ENCODE results near the gene NDRG4.

The NDRG4 gene

DNA sequence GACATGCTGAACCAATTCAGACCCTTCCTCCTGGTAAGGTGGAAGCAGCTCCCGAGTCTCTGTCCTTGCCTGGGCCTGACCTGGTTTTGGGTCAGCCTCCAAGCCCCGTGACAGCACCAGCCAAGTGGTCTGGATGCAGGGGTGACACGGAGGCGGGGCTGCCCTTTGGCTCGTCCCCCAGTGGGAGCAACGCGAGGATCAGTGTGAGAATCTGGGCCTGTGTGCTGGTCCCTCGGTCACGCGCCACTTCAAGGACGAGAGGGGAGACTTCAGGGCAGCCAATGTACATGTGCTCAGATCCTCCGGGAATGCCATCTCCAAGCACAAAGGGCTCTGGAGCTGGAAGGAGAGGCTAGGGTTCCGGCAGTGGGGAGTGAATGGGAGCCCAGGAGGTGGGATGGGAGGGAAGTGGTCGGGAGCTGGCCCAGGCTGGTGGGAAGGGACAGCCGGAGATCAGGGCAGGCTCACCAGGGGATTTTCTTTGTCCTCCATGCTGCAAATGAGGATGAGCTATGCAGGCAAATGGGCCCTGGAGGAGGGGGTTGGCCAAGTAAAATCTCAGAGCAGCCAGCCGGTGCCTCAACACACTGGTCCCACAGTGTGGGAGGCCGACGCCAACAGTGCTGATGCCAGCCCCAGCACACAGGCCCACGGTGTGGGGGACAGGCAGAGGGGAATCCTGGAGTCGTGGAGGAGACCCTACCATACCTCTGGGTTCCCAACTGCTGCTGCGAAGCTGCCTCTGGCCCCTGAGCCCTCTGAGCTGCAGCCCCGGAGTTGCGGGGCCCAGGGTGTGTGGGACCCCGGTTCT, 4.2 kb upstream of the NDRG4 start:
- no peak for DNase-seq

DNA sequence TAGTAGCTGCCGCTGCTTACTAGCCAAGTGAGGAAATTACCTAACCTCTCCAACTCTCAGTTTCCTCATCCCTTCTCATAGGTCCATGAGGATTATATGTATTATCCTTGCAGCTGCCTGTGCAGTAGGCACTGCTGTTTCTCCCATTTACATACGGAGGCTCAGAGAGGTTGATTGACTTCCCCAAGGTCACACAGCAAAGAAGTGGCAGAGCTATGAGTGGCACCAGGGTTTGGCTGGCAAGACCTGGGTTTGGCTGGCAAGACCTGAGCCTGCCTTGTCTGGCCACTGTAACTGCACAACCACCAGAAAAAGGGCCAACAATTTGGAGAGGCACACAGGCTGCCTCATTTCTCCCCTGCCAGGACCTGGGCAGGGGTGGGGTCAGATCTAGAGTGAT, 2.5 kb upstream of the NDRG4 start:
- no peak for DNase-seq

DNA sequence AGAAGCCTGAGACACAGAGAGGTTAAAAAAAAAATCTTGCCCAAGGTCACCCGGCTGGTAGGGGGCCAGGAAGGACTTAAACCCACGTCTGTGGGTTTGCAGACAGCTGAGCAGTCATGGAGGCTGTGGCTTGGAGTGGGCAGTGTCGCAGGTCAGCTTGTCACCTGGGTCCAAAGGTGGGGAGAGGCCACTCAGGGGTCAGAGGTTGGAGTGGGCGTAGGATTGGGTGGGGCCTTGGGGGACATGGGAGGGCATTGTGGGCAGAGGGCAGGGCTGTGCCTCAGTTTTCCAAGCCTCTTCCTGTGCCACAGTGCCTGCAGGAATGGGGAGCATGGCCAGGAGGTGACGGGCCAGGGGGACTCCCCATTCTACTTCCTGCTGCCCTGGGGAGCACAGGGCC, 2.0 kb upstream of the NDRG4 start:
- no peak for DNase-seq

DNA sequence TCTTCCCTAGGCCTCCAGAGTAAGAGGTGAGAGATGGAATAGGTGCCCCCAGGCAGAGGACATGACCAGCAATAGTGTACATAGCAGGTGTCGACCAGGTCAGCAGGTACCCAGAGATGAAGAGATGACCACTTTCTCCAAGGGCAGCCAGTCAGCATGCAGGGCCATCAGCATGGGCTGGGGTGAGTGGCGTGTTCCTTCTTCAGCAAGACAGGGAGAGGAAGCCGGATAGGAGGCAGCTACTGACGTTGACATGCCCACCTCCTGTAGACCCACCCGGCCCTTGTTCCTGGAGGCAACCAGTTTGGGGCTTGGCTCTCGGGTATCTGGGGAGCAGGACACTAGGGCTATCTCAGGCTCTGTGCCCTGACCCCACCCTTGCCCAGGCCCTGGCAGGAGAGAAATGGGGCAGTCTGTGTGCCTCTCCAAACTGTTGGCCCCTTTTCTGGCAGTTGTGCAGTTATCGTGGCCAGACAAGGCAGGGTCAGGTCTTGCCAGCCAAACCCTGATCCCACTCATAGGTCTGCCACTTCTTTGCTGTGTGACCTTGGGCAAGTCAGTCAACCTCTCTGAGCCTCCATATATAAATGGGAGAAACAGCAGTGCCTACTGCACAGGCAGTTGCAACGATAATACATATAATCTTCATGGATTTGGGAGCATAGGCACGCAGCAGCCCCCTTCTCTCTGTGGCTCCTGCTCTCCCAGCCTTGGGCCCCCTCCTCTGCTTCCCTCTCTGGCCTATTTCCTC, 1.4 kb upstream of the NDRG4 start:
- no peak for DNase-seq

DNA sequence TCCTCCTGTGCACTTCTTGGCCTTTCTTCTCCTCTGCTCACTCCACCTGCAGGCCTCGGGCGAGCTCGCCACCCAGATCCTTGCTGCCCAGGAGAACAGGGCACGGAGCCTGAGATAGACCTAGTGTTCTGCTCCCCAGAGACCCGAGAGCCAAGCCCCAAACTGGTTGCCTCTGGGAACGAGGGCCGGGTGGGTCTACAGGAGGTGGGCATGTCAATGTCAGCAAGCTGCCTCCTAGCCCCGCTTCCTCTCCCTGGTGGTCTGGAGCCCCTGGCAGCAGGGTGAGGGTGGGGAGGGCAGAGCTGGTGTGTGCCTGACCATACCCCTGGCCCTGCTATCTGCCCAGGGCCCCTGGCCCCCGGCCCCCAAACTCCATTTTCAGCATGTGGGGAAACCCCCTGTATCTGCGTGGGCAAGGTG, 841 bp upstream of the NDRG4 start:
- DNase-seq: no peak

DNA sequence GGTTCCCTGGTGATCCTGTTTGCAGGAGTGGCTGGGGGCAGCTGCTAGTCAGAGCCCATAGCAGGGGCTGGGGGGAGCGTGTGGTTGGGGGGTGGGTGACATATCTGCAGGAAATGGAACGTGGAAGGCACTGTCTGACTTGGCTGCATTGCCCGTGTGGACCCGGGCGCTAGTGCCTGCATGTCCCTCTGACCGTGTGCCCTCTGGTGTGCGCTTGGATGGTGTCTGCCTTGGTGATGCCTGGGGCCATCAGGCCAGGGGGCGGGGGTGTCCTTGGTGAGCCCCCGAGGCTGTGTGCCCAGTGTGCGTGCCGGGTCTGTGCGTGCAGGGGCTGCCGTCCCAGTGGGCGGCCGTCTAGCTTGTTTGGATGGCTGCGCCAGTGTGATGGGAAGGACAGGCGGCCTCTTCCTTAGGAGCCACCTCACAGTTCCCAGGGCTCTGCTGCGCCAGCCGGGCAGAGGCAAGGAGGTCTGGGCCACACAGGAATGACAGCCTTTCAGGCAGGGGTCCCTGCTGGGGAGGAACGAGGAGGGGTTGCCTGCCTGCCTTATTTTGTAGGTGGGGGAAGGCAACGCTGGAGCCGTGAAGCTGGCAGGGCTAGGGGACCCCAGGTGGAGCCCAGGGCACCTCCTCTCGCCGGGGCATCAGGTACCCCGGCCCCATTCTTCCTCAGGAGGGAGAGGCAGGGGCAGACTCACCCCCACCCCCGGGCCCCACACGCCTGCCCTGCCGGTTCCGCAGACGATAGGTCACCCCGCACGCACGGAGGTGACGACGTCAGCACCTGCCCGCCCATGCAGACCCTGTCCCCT, 693 bp downstream of the NDRG4 start:
- DNase-seq: no peak

DNA sequence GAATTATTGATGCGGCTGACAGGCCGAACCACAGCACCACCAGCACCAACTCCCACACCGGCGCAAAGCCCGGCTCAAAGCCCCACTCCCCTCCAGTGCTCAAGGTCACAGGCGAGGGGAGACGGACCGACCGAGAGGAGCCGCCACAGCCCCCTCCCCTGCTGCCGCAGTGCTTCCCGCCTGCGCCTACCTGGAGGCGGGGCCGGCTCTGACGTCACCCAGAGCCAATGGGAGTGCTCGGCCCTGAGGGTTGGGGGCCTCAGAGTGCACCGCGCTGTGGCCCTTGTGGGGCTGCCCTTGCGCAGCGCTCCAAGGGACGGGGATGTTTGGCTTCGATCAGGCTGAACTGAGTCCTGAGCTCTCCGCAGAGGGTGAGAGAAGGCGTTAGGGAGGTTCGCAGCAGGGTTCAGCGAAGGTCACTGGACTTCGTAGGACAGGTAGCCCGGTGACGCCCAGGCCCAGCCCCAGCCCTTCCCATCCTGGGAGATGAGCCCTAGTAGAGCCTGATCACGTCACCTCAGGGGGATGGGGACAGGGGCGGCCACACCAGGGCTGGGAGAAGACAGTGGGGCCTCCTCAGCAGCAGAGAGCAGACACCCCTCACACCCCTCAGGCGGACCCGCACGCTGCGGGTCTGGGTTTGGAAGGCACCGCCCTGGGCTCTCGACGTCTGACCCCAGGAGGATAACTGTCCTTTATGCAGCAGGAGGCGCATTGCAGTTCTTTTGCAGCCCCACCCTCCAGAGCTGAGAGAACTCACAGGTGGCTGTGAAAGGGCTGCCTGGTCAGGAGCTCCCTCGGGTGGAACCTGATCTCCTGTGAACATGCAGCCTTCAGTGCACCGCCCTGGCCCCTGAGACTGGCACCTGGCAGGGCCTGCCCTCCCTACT, 1.5 kb downstream of the NDRG4 start:
- DNase-seq: peak; percentile 26

DNA sequence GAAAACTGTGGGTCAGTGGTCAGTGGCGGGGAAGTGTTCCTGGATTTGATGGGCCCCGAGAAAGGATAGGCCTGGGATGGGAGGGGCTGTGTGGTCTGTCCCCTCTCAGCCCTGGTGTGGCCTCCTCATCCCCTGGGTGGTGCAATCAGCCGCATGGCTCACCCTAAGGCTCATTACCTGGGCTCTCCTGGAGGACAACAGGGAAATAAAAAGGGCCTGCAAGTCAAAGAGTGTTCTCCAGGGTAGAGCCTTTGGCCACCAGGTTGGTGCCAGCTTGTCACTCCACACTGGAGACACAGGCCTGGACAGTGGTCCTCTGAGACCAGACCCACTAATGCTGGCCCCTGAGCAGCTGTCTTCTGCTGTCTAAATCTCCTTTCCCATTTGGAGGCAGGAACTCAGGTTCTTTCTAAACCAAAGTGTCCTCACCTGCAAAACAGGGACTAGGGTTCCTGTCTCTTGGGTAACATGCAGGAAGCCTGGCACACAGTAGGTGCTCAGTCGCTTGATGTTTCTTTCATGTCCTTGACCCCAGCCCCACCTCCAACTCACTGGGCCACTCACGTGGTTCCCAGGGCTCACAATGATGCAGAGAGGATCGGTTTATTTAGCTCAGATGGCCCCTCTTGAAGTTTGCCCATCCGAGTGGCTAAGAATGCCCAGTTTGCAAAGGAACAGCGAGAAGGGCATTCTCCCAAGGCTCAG, 2.4 kb downstream of the NDRG4 start:
- no peak for DNase-seq

DNA sequence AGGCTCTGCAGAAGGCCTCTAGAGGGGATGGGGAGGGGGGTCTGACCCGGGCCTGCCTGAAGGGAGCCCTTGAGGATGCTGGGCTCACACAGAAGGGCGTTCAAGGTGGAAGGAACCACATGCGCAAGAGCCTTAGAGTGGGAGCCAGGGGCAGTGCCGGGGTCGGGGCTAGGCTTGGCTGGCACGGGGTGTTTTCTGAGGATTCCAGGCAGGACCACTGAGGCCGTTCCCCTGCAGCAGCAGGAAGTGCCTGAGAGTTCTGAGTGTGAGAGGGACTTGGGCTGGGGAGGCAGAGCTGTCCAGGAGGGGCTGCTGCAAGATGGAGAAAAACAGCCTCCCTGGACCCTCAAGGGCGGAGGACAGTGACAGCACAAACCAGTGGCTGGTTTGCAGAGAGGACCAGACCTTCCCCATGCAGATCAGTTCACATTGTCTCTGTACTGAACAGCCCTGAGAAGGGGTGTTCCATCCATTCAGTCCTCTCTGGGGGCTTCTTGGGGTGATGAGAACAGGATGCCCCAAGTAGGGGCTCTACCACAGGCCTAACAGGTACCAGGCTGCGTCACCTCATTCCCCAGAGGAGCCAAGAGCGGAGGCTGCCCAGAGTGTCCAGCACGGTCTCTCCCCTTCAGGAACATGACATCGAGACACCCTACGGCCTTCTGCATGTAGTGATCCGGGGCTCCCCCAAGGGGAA, 3.4 kb downstream of the NDRG4 start:
- no peak for DNase-seq

DNA sequence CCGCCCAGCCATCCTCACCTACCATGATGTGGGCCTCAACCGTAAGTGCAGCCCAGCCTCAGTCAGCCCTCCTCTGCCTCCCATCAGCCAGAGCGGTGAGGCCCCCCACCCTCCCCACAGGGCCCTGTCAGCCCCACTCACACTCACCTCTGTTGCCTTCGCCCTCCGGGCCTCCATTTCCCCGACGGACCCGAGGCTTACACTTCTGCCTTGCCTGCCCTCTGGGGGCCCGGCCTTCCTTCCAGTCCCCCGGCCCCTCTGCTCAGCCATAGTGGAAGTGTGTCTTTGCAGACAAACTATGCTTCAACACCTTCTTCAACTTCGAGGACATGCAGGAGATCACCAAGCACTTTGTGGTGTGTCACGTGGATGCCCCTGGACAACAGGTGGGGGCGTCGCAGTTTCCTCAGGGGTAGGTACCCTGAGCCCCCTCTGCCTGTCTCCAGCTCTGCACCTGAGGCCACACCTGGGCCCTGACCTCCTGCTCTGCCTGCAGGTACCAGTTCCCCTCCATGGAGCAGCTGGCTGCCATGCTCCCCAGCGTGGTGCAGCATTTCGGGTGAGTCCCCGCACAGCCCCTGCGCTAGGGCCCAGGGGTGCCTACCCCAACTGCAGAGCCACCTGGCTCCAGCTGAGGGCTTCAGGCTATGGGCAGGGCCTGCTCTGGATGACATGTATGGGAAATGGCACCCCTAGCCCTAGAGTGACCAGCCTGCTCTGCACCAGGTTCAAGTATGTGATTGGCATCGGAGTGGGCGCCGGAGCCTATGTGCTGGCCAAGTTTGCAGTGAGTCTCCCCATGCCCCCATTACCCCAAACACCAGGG, 4.1 kb downstream of the NDRG4 start:
- no peak for DNase-seq

DNA sequence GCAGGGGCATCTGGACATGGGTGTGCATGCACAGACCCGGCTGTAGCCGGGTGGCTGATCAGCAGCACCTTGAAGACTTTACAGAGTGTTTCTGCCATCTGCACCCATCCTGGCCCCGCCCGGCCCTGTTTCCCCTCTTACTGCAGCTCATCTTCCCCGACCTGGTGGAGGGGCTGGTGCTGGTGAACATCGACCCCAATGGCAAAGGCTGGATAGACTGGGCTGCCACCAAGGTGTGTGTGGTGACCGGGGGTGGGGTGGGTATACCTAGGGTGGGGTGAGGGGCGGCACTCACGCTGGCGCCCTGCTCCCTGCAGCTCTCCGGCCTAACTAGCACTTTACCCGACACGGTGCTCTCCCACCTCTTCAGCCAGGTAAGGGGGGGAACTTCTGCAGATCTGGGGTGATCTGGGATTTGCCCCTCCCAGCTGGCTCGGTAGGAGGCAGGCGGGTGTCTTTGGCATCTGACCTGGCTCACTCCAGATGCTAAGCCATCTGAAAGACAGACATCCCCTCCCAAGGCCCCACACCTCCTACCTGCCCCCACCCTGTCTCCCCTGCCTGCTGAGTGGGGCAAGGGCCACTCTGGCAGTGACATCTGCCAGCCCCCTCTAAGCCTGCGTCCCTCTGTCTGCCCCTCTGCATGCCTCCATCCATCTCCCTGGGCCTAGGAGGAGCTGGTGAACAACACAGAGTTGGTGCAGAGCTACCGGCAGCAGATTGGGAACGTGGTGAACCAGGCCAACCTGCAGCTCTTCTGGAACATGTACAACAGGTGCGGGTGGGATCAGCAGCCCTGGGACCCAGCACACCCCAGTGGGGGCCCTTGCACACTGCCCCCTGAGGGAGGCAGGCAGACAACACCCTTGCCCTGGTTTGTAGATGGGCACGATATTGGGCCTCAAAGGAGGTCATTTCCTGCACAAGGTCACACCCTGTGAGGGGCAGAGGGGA, 6.6 kb downstream of the NDRG4 start:
- no peak for DNase-seq

DNA sequence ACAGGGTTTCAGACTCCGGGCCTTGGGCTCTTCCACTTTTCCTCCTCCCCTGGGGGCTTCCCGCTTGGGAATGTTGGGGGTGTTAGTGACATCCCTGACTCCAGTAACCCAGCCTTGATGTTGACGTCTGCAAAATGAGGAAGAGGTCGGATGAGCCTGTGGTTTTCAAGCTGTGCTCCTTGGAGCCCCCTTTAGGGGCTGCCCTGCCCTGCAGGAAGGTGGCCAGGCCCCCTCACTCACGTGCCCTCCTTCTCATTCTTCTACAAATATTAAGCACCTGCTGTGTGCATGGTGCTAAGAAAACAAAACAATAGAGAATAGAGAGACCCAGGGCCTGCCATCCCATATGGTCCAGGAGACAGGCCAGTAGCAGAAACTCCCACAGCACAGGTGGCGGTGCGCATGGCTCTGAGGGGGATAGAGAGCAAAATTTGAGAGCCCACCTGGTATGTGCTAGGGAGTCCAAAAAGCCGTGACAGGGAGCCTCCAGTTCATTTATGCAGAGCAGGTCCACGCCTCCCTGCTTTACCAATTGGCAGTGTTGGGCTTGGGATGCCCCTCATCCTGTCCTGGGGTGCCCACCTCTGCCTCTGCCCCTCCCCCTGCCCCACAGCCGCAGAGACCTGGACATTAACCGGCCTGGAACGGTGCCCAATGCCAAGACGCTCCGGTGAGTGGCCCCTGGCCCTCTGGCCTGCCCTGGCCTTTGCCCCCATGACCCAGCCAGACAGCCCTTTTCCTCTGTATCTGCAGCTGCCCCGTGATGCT, 7.4 kb downstream of the NDRG4 start:
- no peak for DNase-seq

DNA sequence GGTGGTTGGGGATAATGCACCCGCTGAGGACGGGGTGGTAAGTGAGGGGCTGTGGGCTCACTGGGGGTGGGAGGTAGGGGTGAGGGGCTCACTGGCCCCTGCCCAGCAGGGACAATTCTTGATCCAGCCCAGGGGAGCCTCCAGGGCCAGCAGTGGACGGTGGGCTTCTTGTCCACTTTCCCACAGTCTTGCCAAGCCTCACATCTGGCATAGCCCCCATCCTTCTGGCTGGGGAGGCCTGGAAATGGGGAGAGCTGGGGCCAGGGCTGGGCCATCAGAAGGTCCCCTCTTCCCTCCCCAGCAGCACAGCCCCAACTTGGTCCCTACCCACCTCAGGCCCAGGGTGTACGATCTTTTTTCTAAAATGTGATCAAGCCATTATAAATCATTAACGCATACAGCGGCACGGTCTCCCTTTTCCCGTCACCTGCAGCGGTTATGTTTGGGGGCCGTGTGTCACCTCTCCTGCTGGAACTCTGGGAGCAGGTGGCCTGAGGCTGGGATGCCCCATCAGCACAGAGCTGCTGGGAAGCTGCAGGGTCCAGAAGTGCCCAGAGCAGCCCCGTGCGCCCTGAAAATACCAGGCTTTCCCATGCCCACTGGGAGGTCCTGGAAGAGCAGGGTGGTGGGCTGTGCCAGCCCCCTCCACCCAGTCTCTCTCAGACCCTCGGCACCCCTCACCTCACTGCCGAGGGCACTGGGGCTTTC, 8.2 kb downstream of the NDRG4 start:
- no peak for DNase-seq

DNA sequence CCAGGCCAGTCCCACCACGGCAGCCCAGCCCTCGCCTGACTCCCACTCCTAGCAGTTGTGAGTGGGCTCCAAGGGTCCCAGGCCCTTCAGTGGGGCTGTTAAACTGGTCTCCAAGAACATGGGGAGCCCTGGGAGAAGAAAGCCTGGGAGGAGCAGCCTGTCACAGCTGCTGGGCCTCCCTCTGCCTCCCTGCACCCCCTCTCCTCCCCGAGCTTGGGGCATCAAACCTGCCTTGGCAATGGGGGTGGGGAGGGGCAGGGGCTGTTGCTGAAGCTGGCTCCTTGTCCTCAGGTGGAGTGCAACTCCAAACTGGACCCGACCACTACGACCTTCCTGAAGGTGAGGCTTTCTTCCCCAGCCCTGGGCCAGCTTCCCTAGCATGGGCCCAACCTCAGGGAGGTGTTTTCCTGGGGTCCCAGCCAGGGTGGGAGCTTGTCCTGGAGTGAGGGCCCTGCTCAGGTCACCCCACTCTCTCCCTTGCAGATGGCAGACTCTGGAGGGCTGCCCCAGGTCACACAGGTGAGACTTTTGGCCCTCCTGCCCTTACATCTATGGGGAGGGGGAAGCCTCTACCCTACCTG, 8.8 kb downstream of the NDRG4 start:
- DNase-seq: no peak

DNA sequence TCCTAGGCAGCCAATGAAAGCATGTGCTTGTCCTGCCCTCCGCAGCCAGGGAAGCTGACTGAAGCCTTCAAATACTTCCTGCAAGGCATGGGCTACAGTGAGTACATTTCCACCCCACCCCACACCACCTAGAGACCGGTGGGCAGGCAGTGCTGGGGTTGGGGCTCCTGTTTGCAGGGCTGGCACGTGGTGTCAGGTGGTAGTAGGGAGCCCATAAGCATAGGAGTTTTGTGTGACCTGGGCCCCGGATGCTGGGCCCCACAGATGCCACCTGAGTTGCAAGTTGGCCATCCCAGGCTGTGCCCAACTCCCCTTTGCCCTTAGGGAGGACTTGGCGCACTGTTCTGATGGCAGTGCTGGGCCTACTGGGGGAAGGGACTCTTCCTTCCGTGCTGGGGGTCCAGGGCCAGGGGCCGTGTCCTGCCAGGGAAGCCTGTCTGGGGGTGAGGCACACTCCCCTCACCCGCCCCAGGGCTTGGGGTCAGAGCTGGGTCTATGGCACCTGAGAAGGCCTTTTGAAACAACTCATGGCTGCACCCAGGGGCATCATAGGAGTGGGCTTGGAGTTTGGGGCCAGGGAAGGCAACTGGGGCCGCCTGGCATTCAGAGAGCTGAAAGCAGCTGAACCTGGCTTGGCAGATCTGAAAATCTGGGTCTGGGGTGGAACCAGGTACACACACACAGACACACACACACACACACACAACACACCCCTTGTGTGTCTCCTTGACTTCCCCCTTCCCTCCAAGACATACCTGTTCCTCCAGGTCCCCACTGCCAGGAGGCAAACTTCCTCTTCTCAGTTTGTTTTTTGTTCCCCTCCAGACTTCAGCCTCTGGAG, 9.5 kb downstream of the NDRG4 start:
- no peak for DNase-seq

DNA sequence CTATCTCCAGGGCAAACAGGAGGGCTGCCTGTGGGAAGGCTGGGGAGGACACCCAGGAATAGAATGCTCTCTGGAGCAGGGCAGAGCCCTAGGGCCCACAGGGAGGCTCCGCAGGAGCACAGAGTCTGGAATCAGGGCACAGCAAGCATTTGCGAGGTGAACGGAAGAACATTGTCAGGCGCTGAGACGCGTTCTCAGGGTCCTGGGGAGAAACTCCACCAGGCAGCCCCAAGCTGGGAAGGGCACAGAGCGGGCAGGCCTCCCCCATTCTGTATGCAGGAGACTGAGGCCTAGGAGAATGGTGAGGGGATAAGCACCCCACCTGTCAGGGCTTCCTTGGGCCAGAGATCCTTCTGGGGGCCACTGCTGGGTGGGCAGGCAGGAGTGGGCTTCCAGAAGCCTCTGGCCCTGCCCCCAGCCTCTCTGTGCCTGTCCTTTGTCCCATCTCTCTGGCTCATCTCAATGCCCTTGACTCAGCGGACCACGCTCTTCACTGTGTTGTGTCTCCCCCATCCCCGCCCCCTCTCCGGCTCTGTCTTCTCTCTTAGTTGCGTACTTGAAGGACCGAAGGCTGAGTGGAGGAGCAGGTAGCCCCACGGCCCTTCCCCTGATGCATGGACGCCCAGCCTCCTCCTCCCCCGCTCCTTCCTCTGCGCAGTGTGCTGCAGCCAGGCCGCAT, 10.3 kb downstream of the NDRG4 start:
- DNase-seq: no peak

Measured in activated CD4-positive, alpha-beta T cell treated with anti-CD3 and anti-CD28 coated beads, Interleukin-10, Interleukin-2, amounts not matched to agents 100 ng/mL and 50 ng/mL, durations not matched to agents 16 hours and 8 hours (primary cell).